ENCODE results near the gene SCP2.

GRCh38 chr1:52928015-52928404, 934 bp downstream of the SCP2 start:
- no peak for TF ChIP-seq CREB5 (CRISPR knock-in tag; IDR thresholded peaks at IDR 0.05; ENCODE audit: low read depth)
- TF ChIP-seq PATZ1 (CRISPR knock-in tag; IDR thresholded peaks at IDR 0.05; ENCODE audit: borderline replicate concordance): no peak
- no peak for TF ChIP-seq CSRNP3 (CRISPR knock-in tag; IDR thresholded peaks at IDR 0.05)
- no peak for TF ChIP-seq ZFP30 (CRISPR knock-in tag; IDR thresholded peaks at IDR 0.05)
- no peak for TF ChIP-seq OSR1 (CRISPR knock-in tag; IDR thresholded peaks at IDR 0.05)
- no peak for TF ChIP-seq RARB (CRISPR knock-in tag; IDR thresholded peaks at IDR 0.05)
- no peak for TF ChIP-seq ZNF70 (CRISPR knock-in tag; IDR thresholded peaks at IDR 0.05)
- TF ChIP-seq TOX (CRISPR knock-in tag; IDR thresholded peaks at IDR 0.05; ENCODE audit: borderline replicate concordance): no peak
- no peak for TF ChIP-seq BACH2 (CRISPR knock-in tag; IDR thresholded peaks at IDR 0.05; ENCODE audit: borderline replicate concordance)
- TF ChIP-seq CSDC2 (CRISPR knock-in tag; IDR thresholded peaks at IDR 0.05): no peak
- no peak for TF ChIP-seq SNAI2 (CRISPR knock-in tag; IDR thresholded peaks at IDR 0.05)
- no peak for TF ChIP-seq TCF4 (CRISPR knock-in tag; IDR thresholded peaks at IDR 0.05; ENCODE audit: borderline replicate concordance)
- no peak for TF ChIP-seq ZFP3 (CRISPR knock-in tag; IDR thresholded peaks at IDR 0.05)

All from SK-N-SH treated with all-trans-retinoic acid at 6 μM for 48 hours (cell line).